Retinal pigment epithelial cell (primary cell): ENCODE results near the gene NSRP1.
"Not testable (repeated sequence)": the region's sequence is repeated elsewhere in the genome, so short reads cannot be mapped to it uniquely, and the experiment has no call there.

ENCODE experiments used
- DNase-seq: peaks from one replicate; pipeline ENCODE4 v3.0.0-alpha.2; 2010; ENCODE audit warnings: low read depth
- H3K4me3 ChIP-seq: 2 replicates; pipeline ENCODE4 v1.5.1; 2011; ENCODE audit warnings: mild to moderate bottlenecking, low read length, control low read depth, moderate library complexity
- TF ChIP-seq, protein P1 (sequence below): conservative IDR thresholded peaks from 2 replicates; pipeline ENCODE4 v1.5.1; 2011; ENCODE audit warnings: low read depth, low read length, control low read depth, inconsistent platforms

NSRP1 gene

DNA sequence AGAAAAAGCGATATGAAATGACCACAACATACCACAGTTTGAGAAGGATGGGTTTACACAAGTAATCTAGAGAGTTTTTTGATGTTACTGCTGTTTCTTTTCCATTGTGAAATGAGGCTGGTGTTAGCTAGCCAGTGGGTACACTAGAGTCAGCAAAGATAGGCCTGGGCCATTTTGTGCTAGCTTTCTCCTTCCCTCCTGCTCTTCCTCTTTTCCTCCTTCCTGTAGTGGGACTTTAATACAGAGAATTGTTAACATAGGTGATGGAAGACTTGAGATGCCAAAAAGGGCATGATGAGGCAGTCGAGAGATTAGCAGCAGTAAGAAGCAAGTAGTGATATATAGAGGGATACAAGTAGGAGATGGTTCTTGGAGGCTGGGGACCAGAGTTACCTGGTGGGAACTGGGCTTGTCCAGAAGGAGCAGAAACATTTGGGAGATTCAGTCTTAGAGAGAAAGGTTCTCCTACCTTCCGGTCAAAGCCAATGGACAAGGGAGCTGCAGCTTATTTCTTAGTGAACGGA is 7.7 kb downstream of the NSRP1 start:
- no peak overlapping the region for H3K4me3 ChIP-seq
- DNase-seq, result no peak
- TF ChIP-seq, protein P1, sequence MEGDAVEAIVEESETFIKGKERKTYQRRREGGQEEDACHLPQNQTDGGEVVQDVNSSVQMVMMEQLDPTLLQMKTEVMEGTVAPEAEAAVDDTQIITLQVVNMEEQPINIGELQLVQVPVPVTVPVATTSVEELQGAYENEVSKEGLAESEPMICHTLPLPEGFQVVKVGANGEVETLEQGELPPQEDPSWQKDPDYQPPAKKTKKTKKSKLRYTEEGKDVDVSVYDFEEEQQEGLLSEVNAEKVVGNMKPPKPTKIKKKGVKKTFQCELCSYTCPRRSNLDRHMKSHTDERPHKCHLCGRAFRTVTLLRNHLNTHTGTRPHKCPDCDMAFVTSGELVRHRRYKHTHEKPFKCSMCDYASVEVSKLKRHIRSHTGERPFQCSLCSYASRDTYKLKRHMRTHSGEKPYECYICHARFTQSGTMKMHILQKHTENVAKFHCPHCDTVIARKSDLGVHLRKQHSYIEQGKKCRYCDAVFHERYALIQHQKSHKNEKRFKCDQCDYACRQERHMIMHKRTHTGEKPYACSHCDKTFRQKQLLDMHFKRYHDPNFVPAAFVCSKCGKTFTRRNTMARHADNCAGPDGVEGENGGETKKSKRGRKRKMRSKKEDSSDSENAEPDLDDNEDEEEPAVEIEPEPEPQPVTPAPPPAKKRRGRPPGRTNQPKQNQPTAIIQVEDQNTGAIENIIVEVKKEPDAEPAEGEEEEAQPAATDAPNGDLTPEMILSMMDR, result no peak

DNA sequence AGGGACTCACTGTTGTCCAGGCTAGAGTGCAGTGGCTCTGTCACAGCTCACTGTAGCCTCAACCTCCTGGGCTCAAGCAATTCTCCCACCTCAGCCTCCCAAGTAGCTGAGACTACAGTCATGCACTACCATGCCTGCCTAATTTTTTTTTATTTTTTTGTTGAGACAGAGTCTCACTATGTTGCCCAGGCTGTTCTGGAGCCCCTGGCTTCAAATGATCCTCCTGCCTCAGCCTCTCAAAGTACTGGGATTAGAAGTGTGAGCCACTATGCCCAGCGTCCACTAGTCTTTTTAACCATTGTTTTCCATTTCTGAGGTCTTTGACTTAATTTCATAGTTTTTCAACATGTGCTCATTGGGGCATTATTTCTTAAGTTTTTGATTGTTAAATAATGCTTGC is 13.5 kb downstream of the NSRP1 start:
- TF ChIP-seq, protein P1, result no peak
- H3K4me3 ChIP-seq, result no peak overlapping the region
- no peak for DNase-seq

DNA sequence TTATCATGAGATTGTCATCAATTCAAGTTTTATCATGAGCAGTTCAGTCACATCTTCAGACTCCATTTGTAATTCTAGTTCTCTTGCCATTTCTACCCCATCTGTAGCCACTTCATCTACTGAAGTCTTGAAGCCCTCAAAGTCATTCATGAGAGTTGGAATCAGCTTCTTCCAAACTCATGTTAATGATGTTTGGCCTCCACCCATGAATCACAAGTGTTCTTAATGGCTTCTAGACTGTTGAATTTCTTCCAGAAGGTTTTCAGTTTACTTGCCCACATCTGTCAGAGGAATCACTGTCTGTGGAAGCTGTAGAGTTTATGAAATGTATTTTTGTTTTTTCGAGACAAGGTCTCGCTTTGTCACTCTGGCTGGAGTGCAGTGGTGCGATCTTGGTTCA is 16.0 kb downstream of the NSRP1 start:
- H3K4me3 ChIP-seq, result no peak overlapping the region
- no peak for DNase-seq
- TF ChIP-seq, protein P1, result no peak

DNA sequence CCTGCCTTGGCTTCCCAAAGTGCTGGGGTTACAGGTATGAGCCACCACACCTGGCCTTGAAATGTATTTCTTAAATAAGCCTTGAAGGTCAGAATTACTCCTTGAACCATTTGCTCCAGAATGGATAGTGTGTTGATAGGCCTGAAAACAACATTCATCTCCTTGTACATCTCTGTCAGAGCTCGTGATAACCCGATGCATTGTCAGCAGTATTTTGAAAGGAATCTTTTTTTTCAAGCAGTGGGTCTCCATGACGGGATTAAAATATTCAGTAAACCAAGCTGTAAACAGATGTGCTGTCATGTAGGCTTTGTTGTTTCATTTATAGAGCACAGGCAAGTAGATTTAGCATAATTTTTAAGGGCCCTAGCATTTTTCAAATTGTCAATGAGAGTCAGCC is 16.6 kb downstream of the NSRP1 start:
- TF ChIP-seq, protein P1, result no peak
- no peak for DNase-seq
- no peak overlapping the region for H3K4me3 ChIP-seq

DNA sequence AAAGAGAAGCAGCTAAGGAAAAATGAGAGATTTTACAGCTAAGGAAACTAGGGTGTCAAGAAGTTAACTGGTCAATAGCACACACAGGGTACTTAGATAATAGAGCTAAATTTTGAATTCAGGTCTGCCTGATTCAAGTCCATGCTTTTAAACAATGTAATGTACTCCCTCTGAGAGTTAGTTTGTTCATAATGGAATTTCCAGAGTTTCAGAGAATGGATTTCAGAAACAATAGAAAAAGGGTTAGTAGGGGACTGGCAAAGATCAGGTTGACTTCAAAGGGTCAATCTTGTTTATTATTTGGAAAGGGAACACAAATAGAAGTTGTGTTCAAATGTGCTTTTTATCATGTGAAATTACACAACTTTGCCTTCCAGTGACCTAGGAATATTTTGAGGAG is 17.9 kb downstream of the NSRP1 start:
- no peak overlapping the region for H3K4me3 ChIP-seq
- TF ChIP-seq, protein P1, result no peak
- DNase-seq, result no peak

DNA sequence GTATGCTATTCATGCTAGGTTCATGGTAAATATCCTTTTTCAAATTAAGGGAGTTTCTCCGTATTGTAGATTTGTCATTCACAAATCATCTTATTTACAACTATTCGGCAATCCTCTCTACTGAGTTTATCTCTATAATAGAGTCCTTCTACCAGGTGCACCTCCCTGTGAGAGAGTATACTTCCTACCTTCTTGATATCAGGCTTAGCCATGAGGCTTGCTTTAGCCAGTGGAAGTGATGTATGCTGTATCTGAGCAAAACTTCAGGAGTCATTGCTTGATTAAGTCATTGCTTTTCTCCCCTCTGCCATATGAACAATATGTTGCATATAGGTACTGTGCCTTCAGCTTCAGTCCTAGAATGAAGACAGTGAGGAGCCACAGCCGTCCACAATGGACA is 20.5 kb downstream of the NSRP1 start:
- TF ChIP-seq, protein P1, result no peak
- no peak overlapping the region for H3K4me3 ChIP-seq
- DNase-seq, result no peak

DNA sequence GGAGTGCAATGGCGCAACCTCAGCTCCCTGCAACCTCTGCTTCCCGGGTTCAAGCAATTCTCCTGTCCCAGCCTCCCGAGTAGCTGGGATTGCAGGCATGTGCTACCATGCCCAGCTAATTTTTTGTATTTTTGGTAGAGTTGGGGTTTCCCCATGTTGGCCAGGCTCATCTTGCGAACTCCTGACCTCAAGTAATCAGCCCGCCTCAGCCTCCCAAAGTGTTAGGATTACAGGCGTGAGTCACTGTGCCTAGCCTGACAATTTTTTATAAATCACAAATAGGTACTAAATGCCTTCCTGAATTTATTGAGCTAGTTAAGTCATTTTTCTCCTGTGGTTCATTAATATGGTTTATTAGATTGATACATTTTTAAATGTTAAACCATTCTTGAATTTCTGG is 31.2 kb downstream of the NSRP1 start:
- peak; percentile 13 for DNase-seq
- H3K4me3 ChIP-seq, result not testable (repeated sequence)

DNA sequence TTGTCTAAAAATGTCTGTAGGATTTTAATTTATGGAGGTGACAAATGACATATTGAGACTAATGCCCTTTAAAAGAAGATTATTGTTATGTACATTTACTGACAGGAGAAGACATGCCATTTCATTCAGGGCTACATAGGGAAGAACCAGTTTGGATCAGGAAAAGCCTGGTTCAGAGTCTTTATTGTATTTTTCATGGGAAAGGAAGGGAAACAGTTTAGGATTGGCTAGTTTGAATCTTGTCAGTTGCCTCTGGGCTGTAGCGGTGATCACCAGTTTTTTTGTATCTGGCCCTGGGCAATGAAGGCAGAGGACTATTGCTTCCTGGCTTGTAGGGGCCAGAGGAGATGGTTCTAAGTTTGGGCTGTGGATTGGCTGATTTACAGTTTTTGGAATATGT is 31.8 kb downstream of the NSRP1 start:
- no peak for DNase-seq
- H3K4me3 ChIP-seq, result no peak overlapping the region
- TF ChIP-seq, protein P1, result no peak
